Activated CD8-positive, alpha-beta memory T cell treated with anti-CD3 and anti-CD28 coated beads, Interleukin-2, amount 10 ng/mL, durations not matched to agents 7 days and 5 days (primary cell): Measurements from ENCODE around the gene CALHM3. TPM values are rescaled to one million over a fixed set of nuclear protein-coding genes. Genes with fewer than 3 reads are reported as not detected.
"Not testable (repeated sequence)": the region's sequence is repeated elsewhere in the genome, so short reads cannot be mapped to it uniquely, and the experiment has no call there.

ENCODE experiments used
- ATAC-seq: fragments of 150-1000 bp; cut with Tn5 transposase; one replicate; pipeline ENCODE4 v1.10.0; 2021; ENCODE audit warnings: moderate library complexity
- CTCF ChIA-PET: fragments of 350-600 bp; sonication (Branson Sonifier 250); formaldehyde crosslinking; loops from one replicate; lab custom pipeline; 2021; ENCODE audit warnings: antibody characterized with exemption; lab: Charles Lee
- DNase-seq: peaks from one replicate; pipeline ENCODE4 v3.0.0-alpha.2; 2020
- H3K27ac Mint-ChIP-seq: one replicate; pipeline ENCODE4 v1.8.0; 2021; ENCODE audit warnings: mild to moderate bottlenecking, mixed read lengths
- H3K27me3 Mint-ChIP-seq: one replicate; pipeline ENCODE4 v1.8.0; 2021; ENCODE audit warnings: mixed read lengths
- H3K36me3 Mint-ChIP-seq: one replicate; pipeline ENCODE4 v1.8.0; 2021; ENCODE audit warnings: mild to moderate bottlenecking, mixed read lengths
- H3K4me1 Mint-ChIP-seq: one replicate; pipeline ENCODE4 v1.8.0; 2021; ENCODE audit warnings: mixed read lengths
- H3K4me3 Mint-ChIP-seq: one replicate; pipeline ENCODE4 v1.8.0; 2021; ENCODE audit warnings: mild to moderate bottlenecking, moderate library complexity, mixed read lengths
- H3K9me3 Mint-ChIP-seq: one replicate; pipeline ENCODE4 v1.8.0; 2022; ENCODE audit warnings: low read depth, mixed read lengths
- total RNA-seq, 2 experiments: library from RNA; stranded (reverse); gene quantifications; one replicate each; pipeline ENCODE4 v1.2.3, GENCODE V29; 2021

The CALHM3 gene
- total RNA-seq, 2 experiments from 2014 or later = not detected

DNA sequence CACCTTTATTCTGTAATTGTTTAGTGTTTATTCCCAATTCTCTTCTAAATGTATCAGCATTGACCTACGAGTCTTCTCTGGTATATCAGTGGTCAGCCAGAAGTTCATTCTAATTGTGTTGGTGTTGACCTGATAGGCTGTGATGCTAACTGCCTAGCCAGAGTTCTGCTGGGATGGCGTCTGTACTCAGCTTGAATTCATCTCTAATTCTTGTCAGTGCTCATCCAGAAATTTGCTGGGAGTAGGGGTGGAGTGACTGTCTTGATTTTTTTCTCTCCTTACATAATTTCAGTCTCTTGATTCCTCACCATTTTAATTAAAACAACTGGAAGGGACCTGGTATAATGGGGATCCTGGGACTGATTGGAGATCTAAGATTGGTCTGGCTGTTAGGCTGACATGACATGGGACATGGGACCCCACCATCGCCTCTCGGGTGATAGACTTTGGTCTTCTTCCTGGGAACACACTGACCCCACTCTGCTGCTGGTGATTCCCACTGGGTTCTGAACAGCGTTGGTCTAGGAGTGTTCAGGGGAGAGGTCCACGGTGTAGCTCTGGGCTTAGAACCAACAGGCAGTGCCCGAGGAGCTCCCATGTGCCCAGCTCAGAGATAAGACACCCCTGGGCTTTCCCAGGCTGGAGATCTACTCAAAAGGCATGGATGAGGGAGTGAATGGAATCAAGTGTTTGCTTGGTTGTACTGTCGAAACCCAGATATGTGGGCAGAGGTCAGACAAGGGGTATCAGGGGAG lies 18.3 kb upstream of the CALHM3 start:
- no peaks in the 10 kb centered on the region for H3K9me3 Mint-ChIP-seq
- H3K36me3 Mint-ChIP-seq = no peaks in the 10 kb centered on the region
- H3K4me3 Mint-ChIP-seq = no peak overlapping the region
- peaks cover 22% of the 10 kb centered on the region for H3K4me1 Mint-ChIP-seq
- CTCF ChIA-PET = no interaction called here
- ATAC-seq (no peak), DNase-seq (no peak)
- H3K27ac Mint-ChIP-seq = no peak overlapping the region
- peaks cover 84% of the 10 kb centered on the region for H3K27me3 Mint-ChIP-seq

DNA sequence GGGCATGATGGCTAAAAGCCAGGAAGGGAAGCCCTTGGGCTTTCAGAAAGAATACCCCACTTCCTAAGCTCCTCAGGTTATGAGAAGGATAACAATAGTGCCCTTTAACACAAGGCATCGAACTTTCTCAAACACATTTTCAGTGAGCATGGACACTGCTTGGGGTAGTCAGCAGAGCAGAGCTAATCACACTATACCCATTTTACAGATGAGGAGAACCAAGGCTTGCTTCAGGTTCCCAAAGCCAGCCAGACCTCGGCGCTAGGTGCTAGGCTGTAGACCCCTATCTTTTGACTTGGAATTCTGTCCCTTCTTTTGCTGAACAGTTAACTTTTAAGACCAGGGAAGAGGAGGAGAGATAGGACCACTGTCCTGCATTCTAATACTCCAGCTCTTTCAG lies 16.3 kb upstream of the CALHM3 start:
- H3K27ac Mint-ChIP-seq = no peak overlapping the region
- no peaks in the 10 kb centered on the region for H3K9me3 Mint-ChIP-seq
- CTCF ChIA-PET = interaction anchor here (0.8 to 1.1 kb wide), 3 partner anchors 69 to 98 kb away, joined by 3 read pairs; no protein-coding TSS in a partner anchor
- ATAC-seq (no peak), DNase-seq (no peak)
- H3K4me1 Mint-ChIP-seq = peaks cover 22% of the 10 kb centered on the region
- peaks cover 73% of the 10 kb centered on the region for H3K27me3 Mint-ChIP-seq
- H3K36me3 Mint-ChIP-seq = no peaks in the 10 kb centered on the region
- H3K4me3 Mint-ChIP-seq = no peak overlapping the region

GRCh38 chr10:103493916-103494877 lies 15.2 kb upstream of the CALHM3 start:
- no peak overlapping the region for H3K27ac Mint-ChIP-seq
- no peaks in the 10 kb centered on the region for H3K9me3 Mint-ChIP-seq
- CTCF ChIA-PET = interaction anchor here (0.8 to 2.0 kb wide), 9 partner anchors 11 to 87 kb away, joined by 3 to 15 read pairs (median 3); partner anchors contain the start of gene CALHM2
- H3K4me3 Mint-ChIP-seq = peak overlapping the region; percentile 44
- ATAC-seq (peak; percentile 67), DNase-seq (peak; percentile 61)
- H3K27me3 Mint-ChIP-seq = peaks cover 61% of the 10 kb centered on the region
- H3K36me3 Mint-ChIP-seq = no peaks in the 10 kb centered on the region
- H3K4me1 Mint-ChIP-seq = peaks cover 21% of the 10 kb centered on the region

- CTCF ChIA-PET = interaction anchor here (0.8 to 2.0 kb wide), 9 partner anchors 11 to 97 kb away, joined by 3 to 15 read pairs (median 3); partner anchors contain the start of genes ATP5MK and CALHM2
- Mint-ChIP-seq H3K36me3 (no peaks in the 10 kb centered on the region), H3K27ac (no peak within 1 kb of the TSS), H3K27me3 (peaks cover 54% of the 10 kb centered on the region), H3K4me1 (peaks cover 21% of the 10 kb centered on the region), H3K9me3 (no peaks in the 10 kb centered on the region), H3K4me3 (peak within 1 kb of the TSS; percentile 73)
- no peak for DNase-seq
- ATAC-seq = peak; percentile 32
These were observed 14.4 kb upstream of the CALHM3 start, which contains the start of gene NEURL1 for GRCh38 chr10:103493362-103493915. Gene NEURL1 (plus strand): TSS chr10:103493705. CDS start chr10:103494388, 683 bp downstream.

- no peaks in the 10 kb centered on the region for H3K36me3 Mint-ChIP-seq
- ATAC-seq = no peak
- peaks cover 52% of the 10 kb centered on the region for H3K27me3 Mint-ChIP-seq
- H3K4me3 Mint-ChIP-seq = peak overlapping the region; percentile 73
- peaks cover 21% of the 10 kb centered on the region for H3K4me1 Mint-ChIP-seq
- H3K9me3 Mint-ChIP-seq = no peaks in the 10 kb centered on the region
- no peak overlapping the region for H3K27ac Mint-ChIP-seq
- CTCF ChIA-PET = interaction anchor here (1.0 to 2.0 kb wide), 8 partner anchors 16 to 186 kb away, joined by 3 to 15 read pairs (median 3); partner anchors contain the start of genes ATP5MK and CALHM2
- DNase-seq = no peak
These were observed 13.7 kb upstream of the CALHM3 start for GRCh38 chr10:103492655-103493261.

- Mint-ChIP-seq H3K27ac (no peak overlapping the region), H3K27me3 (peaks cover 43% of the 10 kb centered on the region), H3K36me3 (no peaks in the 10 kb centered on the region), H3K4me1 (peaks cover 21% of the 10 kb centered on the region), H3K9me3 (no peaks in the 10 kb centered on the region), H3K4me3 (no peak overlapping the region)
- CTCF ChIA-PET = interaction anchor here (1.1 to 9.6 kb wide), 8 partner anchors 20 to 187 kb away, joined by 3 to 175 read pairs (median 3); partner anchors contain the start of gene ATP5MK
- ATAC-seq (no peak), DNase-seq (no peak)
These were observed 12.8 kb upstream of the CALHM3 start for GRCh38 chr10:103491729-103492364.

DNA sequence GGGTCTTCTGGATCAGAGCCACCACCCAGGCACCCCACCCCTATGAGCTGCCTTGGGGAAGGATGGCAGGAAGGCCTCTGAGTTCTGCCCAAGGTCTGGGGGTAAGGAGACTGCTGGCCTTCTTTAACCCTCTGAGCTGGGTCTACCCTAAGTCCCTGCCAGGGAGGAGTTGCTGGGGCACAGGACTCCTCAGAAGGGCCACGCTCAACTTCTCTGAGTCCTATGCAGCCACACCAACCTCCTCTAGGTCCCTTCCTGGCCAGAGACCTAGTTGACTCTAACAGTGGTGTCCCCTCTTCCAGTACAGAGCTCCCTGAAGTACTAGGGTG lies 11.9 kb upstream of the CALHM3 start:
- H3K27me3 Mint-ChIP-seq = peaks cover 36% of the 10 kb centered on the region
- DNase-seq (no peak), ATAC-seq (peak; percentile 15)
- no peak overlapping the region for H3K27ac Mint-ChIP-seq
- no peak overlapping the region for H3K4me3 Mint-ChIP-seq
- H3K9me3 Mint-ChIP-seq = no peaks in the 10 kb centered on the region
- CTCF ChIA-PET = interaction anchor here (0.6 to 9.6 kb wide), 12 partner anchors 10 to 195 kb away, joined by 3 to 175 read pairs (median 3); no protein-coding TSS in a partner anchor
- peaks cover 21% of the 10 kb centered on the region for H3K4me1 Mint-ChIP-seq
- no peaks in the 10 kb centered on the region for H3K36me3 Mint-ChIP-seq

GRCh38 chr10:103487410-103487708 lies 8.3 kb upstream of the CALHM3 start:
- Mint-ChIP-seq H3K4me1 (peaks cover 14% of the 10 kb centered on the region), H3K36me3 (no peaks in the 10 kb centered on the region), H3K4me3 (no peak overlapping the region), H3K27ac (no peak overlapping the region), H3K9me3 (no peaks in the 10 kb centered on the region), H3K27me3 (peaks cover 7% of the 10 kb centered on the region)
- ATAC-seq (no peak), DNase-seq (no peak)
- CTCF ChIA-PET = interaction anchor here (5.1 to 9.6 kb wide), 2 partner anchors 35 to 69 kb away, joined by 39 to 175 read pairs; partner anchors contain the start of gene CALHM2

- H3K4me3 Mint-ChIP-seq, H3K36me3 Mint-ChIP-seq, H3K9me3 Mint-ChIP-seq, DNase-seq, ATAC-seq, H3K27ac Mint-ChIP-seq, H3K27me3 Mint-ChIP-seq: not testable (repeated sequence)
- CTCF ChIA-PET = interaction anchor here (1.1 to 9.6 kb wide), 15 partner anchors 11 to 86 kb away, joined by 3 to 175 read pairs (median 7); partner anchors contain the start of gene CALHM2
- H3K4me1 Mint-ChIP-seq = peaks cover 17% of the 10 kb centered on the region
These were observed 7.8 kb upstream of the CALHM3 start for GRCh38 chr10:103486635-103487409.

- DNase-seq (no peak), ATAC-seq (peak; percentile 87)
- Mint-ChIP-seq H3K36me3 (no peaks in the 10 kb centered on the region), H3K4me3 (no peak overlapping the region), H3K9me3 (no peaks in the 10 kb centered on the region), H3K27me3 (no peaks in the 10 kb centered on the region), H3K27ac (peak overlapping the region; percentile 37), H3K4me1 (peaks cover 14% of the 10 kb centered on the region)
- CTCF ChIA-PET = interaction anchor here (0.9 to 9.6 kb wide), 8 partner anchors 10 to 65 kb away, joined by 3 to 175 read pairs (median 21); partner anchors contain the start of genes CALHM2 and NEURL1
These were observed 3.0 kb upstream of the CALHM3 start for GRCh38 chr10:103481974-103482531.

DNA sequence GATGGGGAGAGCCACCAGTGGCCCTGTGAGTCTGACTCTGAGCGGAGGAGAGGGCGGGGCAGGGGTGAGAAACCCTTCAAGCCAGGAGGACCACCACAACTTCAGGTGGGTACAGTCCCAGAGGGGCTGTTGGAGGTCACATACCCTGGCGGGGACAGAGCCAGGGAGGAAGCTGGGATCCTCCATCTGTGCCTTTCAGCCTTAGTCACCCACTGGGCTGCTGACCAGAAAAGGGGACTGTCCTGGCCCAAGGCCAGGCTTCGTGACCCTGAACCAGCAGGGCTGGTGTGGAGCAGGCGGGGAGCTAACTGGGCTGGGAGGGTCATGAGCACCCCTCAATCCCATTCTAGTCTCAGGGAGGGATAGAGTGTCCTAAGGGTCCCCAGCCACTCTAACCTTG lies 1.5 kb upstream of the CALHM3 start:
- Mint-ChIP-seq H3K4me1 (peaks cover 20% of the 10 kb centered on the region), H3K27ac (no peak overlapping the region), H3K27me3 (no peaks in the 10 kb centered on the region), H3K36me3 (no peaks in the 10 kb centered on the region), H3K4me3 (no peak overlapping the region), H3K9me3 (no peaks in the 10 kb centered on the region)
- CTCF ChIA-PET = interaction anchor here (1.0 to 2.3 kb wide), 12 partner anchors 9 to 69 kb away, joined by 3 to 40 read pairs (median 5); partner anchors contain the start of gene CALHM2
- ATAC-seq (no peak), DNase-seq (no peak)
